Pulmonary artery endothelial cell (primary cell): ENCODE measurements around the gene PRICKLE2. TPM values are rescaled to one million over a fixed set of nuclear protein-coding genes. Genes with fewer than 3 reads are reported as not detected.
"Not testable (repeated sequence)": the region's sequence is repeated elsewhere in the genome, so short reads cannot be mapped to it uniquely, and the experiment has no call there.

Experiments used
- DNase-seq: peaks from one replicate; pipeline ENCODE4 v3.0.0-alpha.2; 2011; ENCODE audit warnings: low read depth, low spot score
- total RNA-seq: library from RNA; depleted of rRNA; stranded (reverse); fragments of >200 nt; gene quantifications from 2 replicates; pipeline ENCODE4 v1.2.3, GENCODE V29; 2014

The PRICKLE2 gene
- total RNA-seq, 1 donor from 2014 or later: 4.9 TPM

GRCh38 chr3:64103131-64103530 is 122.1 kb downstream of the PRICKLE2 start:
- no peak for DNase-seq

- DNase-seq: no peak
These were observed 123.1 kb downstream of the PRICKLE2 start for GRCh38 chr3:64102147-64102546.

GRCh38 chr3:64099316-64099715 is 126.0 kb downstream of the PRICKLE2 start:
- no peak for DNase-seq

GRCh38 chr3:64098670-64099069 is 126.6 kb downstream of the PRICKLE2 start:
- DNase-seq: no peak

- no peak for DNase-seq
These were observed 127.3 kb downstream of the PRICKLE2 start for GRCh38 chr3:64097920-64098319.

GRCh38 chr3:64095802-64096201 is 129.5 kb downstream of the PRICKLE2 start:
- no peak for DNase-seq

GRCh38 chr3:64094713-64095079 is 130.6 kb downstream of the PRICKLE2 start:
- no peak for DNase-seq

GRCh38 chr3:64093825-64094712 is 131.2 kb downstream of the PRICKLE2 start:
- no peak for DNase-seq

GRCh38 chr3:64093211-64093610 is 132.1 kb downstream of the PRICKLE2 start:
- no peak for DNase-seq

GRCh38 chr3:64091501-64091900 is 133.8 kb downstream of the PRICKLE2 start:
- DNase-seq: no peak

GRCh38 chr3:64089386-64089785 is 135.9 kb downstream of the PRICKLE2 start:
- not testable (repeated sequence) for DNase-seq

GRCh38 chr3:64088408-64089205 is 136.7 kb downstream of the PRICKLE2 start:
- no peak for DNase-seq

GRCh38 chr3:64086479-64087252 is 138.6 kb downstream of the PRICKLE2 start:
- no peak for DNase-seq

- DNase-seq: no peak
These were observed 140.6 kb downstream of the PRICKLE2 start for GRCh38 chr3:64084640-64085039.

GRCh38 chr3:64083575-64083974 is 141.7 kb downstream of the PRICKLE2 start:
- DNase-seq: no peak

- no peak for DNase-seq
These were observed 142.2 kb downstream of the PRICKLE2 start for GRCh38 chr3:64082961-64083541.

- DNase-seq: no peak
These were observed 142.9 kb downstream of the PRICKLE2 start for GRCh38 chr3:64082411-64082810.

GRCh38 chr3:64081235-64081630 is 144.0 kb downstream of the PRICKLE2 start:
- no peak for DNase-seq

GRCh38 chr3:64080616-64081234 is 144.5 kb downstream of the PRICKLE2 start:
- DNase-seq: no peak

- DNase-seq: no peak
These were observed 145.7 kb downstream of the PRICKLE2 start for GRCh38 chr3:64079369-64080150.
